HEK293 (cell line): ENCODE results near the gene ACSS1.

Experiments used
- CTCF ChIA-PET: fragments of 350-600 bp; formaldehyde crosslinking; extraction: SDS; loops from one replicate; lab custom pipeline; 2021; ENCODE audit warnings: antibody characterized with exemption; lab: Yijun Ruan, JAX
- POLR2A ChIA-PET: fragments of 300-600 bp; formaldehyde crosslinking; extraction: SDS; loops from one replicate; lab custom pipeline; 2020; ENCODE audit warnings: antibody characterized with exemption, inconsistent platforms; lab: Yijun Ruan, JAX
- H3K27ac ChIP-seq: fragments of 200-500 bp; sonication (Bioruptor generic); 2 replicates; pipeline ENCODE4 v1.5.1; 2014; ENCODE audit warnings: low read depth, low read length, control low read depth, inconsistent platforms; ENCODE audit errors: extremely low read depth
- H3K36me3 ChIP-seq, 2 experiments: fragments of 200-500 bp in 1 of 2; sonication (Bioruptor generic) in 1 of 2; 1 replicate in 1 of 2; 2 replicates in 1 of 2; pipeline ENCODE4 v1.5.1; 2014 to 2017; ENCODE audit warnings: inconsistent platforms in 2 of 2, low read length in 2 of 2; ENCODE audit not compliant: control insufficient read depth in 2 of 2, insufficient read depth in 1 of 2
- H3K4me1 ChIP-seq: fragments of 200-500 bp; sonication (Bioruptor generic); 2 replicates; pipeline ENCODE4 v1.5.1; 2014; ENCODE audit warnings: mild to moderate bottlenecking, low read length, inconsistent platforms; ENCODE audit not compliant: control insufficient read depth, insufficient read depth
- H3K4me3 ChIP-seq: 2 replicates; pipeline ENCODE4 v1.5.1; 2011; ENCODE audit warnings: low read depth, mild to moderate bottlenecking, control low read depth, low read length, moderate library complexity
- H3K9me3 ChIP-seq: fragments of 200-500 bp; sonication (Bioruptor generic); 2 replicates; pipeline ENCODE4 v1.5.1; 2014; ENCODE audit warnings: low read depth, low read length, inconsistent platforms; ENCODE audit not compliant: control insufficient read depth, insufficient read depth
- GLIS1 ChIP-seq: fragments of 450-650 bp; formaldehyde crosslinking; IDR thresholded peaks from 2 replicates; pipeline ENCODE4 v1.5.1; 2016; ENCODE audit warnings: missing biosample characterization, missing genetic modification characterization
- GLIS2 ChIP-seq: fragments of 450-650 bp; formaldehyde crosslinking; IDR thresholded peaks from 2 replicates; pipeline ENCODE4 v1.5.1; 2016; ENCODE audit warnings: missing biosample characterization, missing genetic modification characterization
- MYNN ChIP-seq: fragments of 450-650 bp; formaldehyde crosslinking; IDR thresholded peaks from 2 replicates; pipeline ENCODE4 v1.5.1; 2016; ENCODE audit warnings: missing biosample characterization, missing genetic modification characterization, borderline replicate concordance
- PRDM1 ChIP-seq: fragments of 450-650 bp; formaldehyde crosslinking; IDR thresholded peaks from 2 replicates; pipeline ENCODE4; 2016; ENCODE audit warnings: missing biosample characterization, missing genetic modification characterization
- YY1 ChIP-seq: fragments of 450-650 bp; formaldehyde crosslinking; IDR thresholded peaks from 2 replicates; pipeline ENCODE4 v1.5.1; 2018; ENCODE audit warnings: missing biosample characterization, missing genetic modification characterization
- ZBTB17 ChIP-seq: fragments of 450-650 bp; formaldehyde crosslinking; IDR thresholded peaks from 2 replicates; pipeline ENCODE4 v1.5.1; 2016; ENCODE audit warnings: missing biosample characterization, missing genetic modification characterization
- ZIC2 ChIP-seq: fragments of 450-650 bp; formaldehyde crosslinking; IDR thresholded peaks from 2 replicates; pipeline ENCODE4 v1.5.1; 2016; ENCODE audit warnings: missing biosample characterization, missing genetic modification characterization
- ZNF132 ChIP-seq: fragments of 450-650 bp; formaldehyde crosslinking; IDR thresholded peaks from 2 replicates; pipeline ENCODE4 v1.5.1; 2017; ENCODE audit warnings: missing biosample characterization, missing genetic modification characterization, borderline replicate concordance
- ZNF23 ChIP-seq: fragments of 450-650 bp; formaldehyde crosslinking; IDR thresholded peaks from 2 replicates; pipeline ENCODE4 v1.5.1; 2016; ENCODE audit warnings: missing biosample characterization, missing genetic modification characterization, borderline replicate concordance
- ZNF266 ChIP-seq: fragments of 450-650 bp; formaldehyde crosslinking; IDR thresholded peaks from 2 replicates; pipeline ENCODE4 v1.5.1; 2016; ENCODE audit warnings: missing biosample characterization, missing genetic modification characterization, low read depth
- ZNF292 ChIP-seq: fragments of 450-650 bp; formaldehyde crosslinking; IDR thresholded peaks from 2 replicates; pipeline ENCODE4 v1.5.1; 2016; ENCODE audit warnings: low read depth, missing biosample characterization, missing genetic modification characterization, borderline replicate concordance
- ZNF311 ChIP-seq: fragments of 450-650 bp; formaldehyde crosslinking; IDR thresholded peaks from 2 replicates; pipeline ENCODE4 v1.5.1; 2017; ENCODE audit warnings: missing biosample characterization, missing genetic modification characterization, borderline replicate concordance
- ZNF394 ChIP-seq: fragments of 450-650 bp; formaldehyde crosslinking; IDR thresholded peaks from 2 replicates; pipeline ENCODE4 v1.5.1; 2016; ENCODE audit warnings: missing biosample characterization, missing genetic modification characterization, mild to moderate bottlenecking, moderate library complexity, borderline replicate concordance
- ZNF600 ChIP-seq: fragments of 450-650 bp; formaldehyde crosslinking; IDR thresholded peaks from 2 replicates; pipeline ENCODE4 v1.5.1; 2016; ENCODE audit warnings: missing biosample characterization, missing genetic modification characterization
- TF ChIP-seq, protein P1 (sequence below): fragments of 450-650 bp; formaldehyde crosslinking; IDR thresholded peaks from 2 replicates; pipeline ENCODE4 v1.5.1; 2016; ENCODE audit warnings: missing biosample characterization, missing genetic modification characterization

The ACSS1 gene

DNA sequence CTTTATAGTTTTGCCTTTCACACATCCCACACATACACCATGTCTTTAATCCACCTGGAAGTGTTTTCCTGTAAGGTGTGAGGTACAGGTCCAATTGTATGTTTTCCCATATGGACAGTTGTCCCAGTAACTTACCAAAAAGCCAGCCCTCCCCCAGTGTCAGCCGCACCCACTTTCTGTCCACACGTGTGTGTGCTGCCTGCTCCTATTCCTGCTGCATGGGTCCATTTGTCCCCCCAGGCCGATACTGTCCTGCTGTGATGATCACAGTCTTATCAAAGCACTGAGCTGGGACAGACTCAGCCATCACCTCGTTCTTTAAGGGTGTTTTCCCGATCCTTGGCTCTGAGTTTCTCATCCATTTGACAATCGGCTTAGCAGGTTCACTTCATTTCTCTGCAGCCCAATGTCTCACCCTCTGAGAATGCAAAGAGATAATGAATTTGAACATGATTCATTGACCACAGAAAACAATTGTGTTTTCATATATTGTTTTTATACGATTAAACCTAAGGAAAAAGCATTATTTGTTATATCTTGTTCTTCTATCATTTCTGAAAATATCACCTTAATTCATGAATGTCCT, 14.4 kb upstream of the ACSS1 start:
- POLR2A ChIA-PET: interaction anchor here (0.6 kb wide), 1 partner anchor 13 kb away, joined by 6 read pairs; no protein-coding TSS in a partner anchor
- TF ChIP-seq ZBTB17 (tag by site-specific recombination) (peak; percentile 50; the same call in 1 of the 2 replicates), ZNF23 (no peak)
- no peaks in the 10 kb centered on the region for H3K36me3 ChIP-seq
- CTCF ChIA-PET: no interaction called here
- peaks cover 5% of the 10 kb centered on the region; the same call in 1 of the 2 replicates for H3K4me1 ChIP-seq
- no peak overlapping the region for H3K4me3 ChIP-seq
- H3K9me3 ChIP-seq: no peaks in the 10 kb centered on the region
- H3K27ac ChIP-seq: no peak overlapping the region

DNA sequence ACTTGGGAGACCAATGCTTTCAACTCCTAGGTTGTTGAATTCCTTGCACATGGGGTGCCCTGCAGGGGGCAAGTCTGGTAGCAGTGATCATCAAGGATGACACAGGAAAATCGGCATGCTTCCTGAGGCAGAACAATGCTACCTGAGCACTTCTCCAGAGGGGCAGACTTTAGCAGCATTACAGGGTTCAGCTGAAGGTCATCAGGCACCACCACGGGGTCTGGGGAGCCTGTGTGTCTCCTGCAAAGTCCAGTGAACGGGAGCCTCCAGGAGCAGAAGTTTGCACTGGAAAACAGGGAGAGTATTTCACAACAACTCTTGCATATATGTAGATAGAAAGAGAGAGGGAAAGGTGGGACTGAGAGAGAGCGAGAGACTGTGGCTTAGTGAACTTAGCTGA, 13.8 kb upstream of the ACSS1 start:
- ChIA-PET CTCF (interaction anchor here (0.7 kb wide), 1 partner anchor 328 kb away, joined by 3 read pairs; no protein-coding TSS in a partner anchor), POLR2A (interaction anchor here (0.6 kb wide), 1 partner anchor 13 kb away, joined by 6 read pairs; no protein-coding TSS in a partner anchor)

DNA sequence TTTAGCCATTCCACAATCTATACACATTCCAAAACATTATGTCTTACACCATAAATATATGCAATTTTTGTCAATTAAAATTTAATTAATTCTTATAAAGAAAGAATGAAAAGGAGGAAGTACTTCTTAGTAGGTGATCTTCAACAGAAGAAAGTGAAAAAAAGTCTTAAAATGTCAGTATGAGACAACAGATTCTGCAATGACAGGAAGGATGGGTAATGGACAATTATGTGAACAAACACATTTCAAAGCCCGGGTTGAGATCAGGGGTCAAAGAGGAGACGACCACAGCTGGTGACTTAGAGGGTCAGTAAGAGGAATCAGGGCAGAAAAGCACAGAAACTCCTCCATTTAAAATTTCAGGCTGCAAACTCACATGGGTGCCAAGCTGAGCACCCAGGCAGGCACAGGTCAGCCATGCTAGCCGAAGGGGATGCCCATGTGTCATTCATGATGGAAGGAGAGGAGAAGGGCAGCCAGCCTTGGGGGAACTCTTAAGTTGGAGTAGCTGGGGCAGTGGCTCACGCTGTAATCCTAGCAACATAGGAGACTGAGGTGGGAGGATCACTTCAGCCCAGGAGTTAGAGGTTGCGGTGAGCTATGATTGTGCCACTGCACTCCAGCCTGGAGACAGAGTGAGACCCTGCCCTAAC, 13.0 kb upstream of the ACSS1 start:
- TF ChIP-seq ZNF394 (tag by site-specific recombination) (peak; percentile 36; the same call in 1 of the 2 replicates), MYNN (tag by site-specific recombination) (peak; percentile 77; the same call in 1 of the 2 replicates)
- TF ChIP-seq, protein P1, sequence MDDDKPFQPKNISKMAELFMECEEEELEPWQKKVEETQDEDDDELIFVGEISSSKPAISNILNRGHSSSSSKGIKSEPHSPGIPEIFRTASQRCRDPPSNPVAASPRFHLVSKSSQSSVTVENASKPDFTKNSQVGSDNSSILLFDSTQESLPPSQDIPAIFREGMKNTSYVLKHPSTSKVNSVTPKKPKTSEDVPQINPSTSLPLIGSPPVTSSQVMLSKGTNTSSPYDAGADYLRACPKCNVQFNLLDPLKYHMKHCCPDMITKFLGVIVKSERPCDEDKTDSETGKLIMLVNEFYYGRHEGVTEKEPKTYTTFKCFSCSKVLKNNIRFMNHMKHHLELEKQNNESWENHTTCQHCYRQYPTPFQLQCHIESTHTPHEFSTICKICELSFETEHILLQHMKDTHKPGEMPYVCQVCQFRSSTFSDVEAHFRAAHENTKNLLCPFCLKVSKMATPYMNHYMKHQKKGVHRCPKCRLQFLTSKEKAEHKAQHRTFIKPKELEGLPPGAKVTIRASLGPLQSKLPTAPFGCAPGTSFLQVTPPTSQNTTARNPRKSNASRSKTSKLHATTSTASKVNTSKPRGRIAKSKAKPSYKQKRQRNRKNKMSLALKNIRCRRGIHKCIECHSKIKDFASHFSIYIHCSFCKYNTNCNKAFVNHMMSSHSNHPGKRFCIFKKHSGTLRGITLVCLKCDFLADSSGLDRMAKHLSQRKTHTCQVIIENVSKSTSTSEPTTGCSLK (tag by site-specific recombination): no peak
- TF ChIP-seq, all 188 proteins: peak for 2
- Histone ChIP-seq H3K4me3 (no peak overlapping the region), H3K36me3 (no peaks in the 10 kb centered on the region), H3K9me3 (no peaks in the 10 kb centered on the region), H3K4me1 (no peaks in the 10 kb centered on the region), H3K27ac (no peak overlapping the region)
- CTCF ChIA-PET: interaction anchor here (0.7 to 1.6 kb wide), 3 partner anchors 77 to 328 kb away, joined by 3 to 6 read pairs (median 3); no protein-coding TSS in a partner anchor
- POLR2A ChIA-PET: no interaction called here

More for the DNA sequence above, 13.8 kb upstream of the ACSS1 start:
- Histone ChIP-seq H3K4me1 (peaks cover under 1% of the 10 kb centered on the region; the same call in 1 of the 2 replicates), H3K4me3 (no peak overlapping the region), H3K36me3 (no peaks in the 10 kb centered on the region), H3K27ac (no peak overlapping the region), H3K9me3 (no peaks in the 10 kb centered on the region)
- TF ChIP-seq ZNF311 (tag by site-specific recombination) (no peak), ZNF600 (tag by site-specific recombination) (0 out of 2 replicates have a peak, but pooled peaks have one; percentile 17), ZIC2 (tag by site-specific recombination) (peak; percentile 85), GLIS1 (tag by site-specific recombination) (peak; percentile 95), YY1 (no peak), ZNF132 (tag by site-specific recombination) (no peak), ZNF292 (tag by site-specific recombination) (no peak), ZNF266 (no peak), PRDM1 (tag by site-specific recombination) (peak; percentile 15; the same call in 1 of the 2 replicates), GLIS2 (0 out of 2 replicates have a peak, but pooled peaks have one; percentile 48)
